HFF-Myc (cell line): ENCODE measurements around the gene NALCN.

Experiments used
- DNase-seq: peaks from one replicate; pipeline ENCODE4 v3.0.0-alpha.2; 2011; ENCODE audit warnings: low read depth; ENCODE audit errors: extremely low read depth
- H3K4me3 ChIP-seq: replicated peaks from 2 replicates; pipeline ENCODE4 v1.5.1; 2011; ENCODE audit warnings: low read depth, mild to moderate bottlenecking, control low read depth, low read length
- CTCF ChIP-seq: IDR thresholded peaks from 2 replicates; pipeline ENCODE4 v1.5.1; 2012; ENCODE audit warnings: mild to moderate bottlenecking, low read depth, low read length, control low read depth; ENCODE audit errors: missing control alignments

NALCN gene

GRCh38 chr13:101433895-101434294 lies 17.6 kb upstream of the NALCN start:
- H3K4me3 ChIP-seq = no peak overlapping the region
- no peak for DNase-seq
- no peak for TF ChIP-seq CTCF

GRCh38 chr13:101429733-101430132 lies 13.4 kb upstream of the NALCN start:
- TF ChIP-seq CTCF = no peak
- no peak for DNase-seq
- no peak overlapping the region for H3K4me3 ChIP-seq

- DNase-seq = no peak
- no peak overlapping the region for H3K4me3 ChIP-seq
- TF ChIP-seq CTCF = no peak
Observed at GRCh38 chr13:101425623-101426022, 9.3 kb upstream of the NALCN start.

- no peak overlapping the region for H3K4me3 ChIP-seq
- no peak for TF ChIP-seq CTCF
- no peak for DNase-seq
Observed at GRCh38 chr13:101425156-101425471, 8.8 kb upstream of the NALCN start.

- no peak for TF ChIP-seq CTCF
- no peak for DNase-seq
- no peak overlapping the region for H3K4me3 ChIP-seq
Observed at GRCh38 chr13:101424381-101425155, 8.3 kb upstream of the NALCN start.

GRCh38 chr13:101423872-101424271 lies 7.6 kb upstream of the NALCN start:
- DNase-seq = no peak
- TF ChIP-seq CTCF = no peak
- no peak overlapping the region for H3K4me3 ChIP-seq

- no peak for DNase-seq
- TF ChIP-seq CTCF = no peak
- H3K4me3 ChIP-seq = no peak overlapping the region
Observed at GRCh38 chr13:101417501-101417900, 1.2 kb upstream of the NALCN start.
